Measurements from ENCODE around the gene RAB27A. TPM values are rescaled to one million over a fixed set of nuclear protein-coding genes. Genes with fewer than 3 reads are reported as not detected.
"Not testable (repeated sequence)": the region's sequence is repeated elsewhere in the genome, so short reads cannot be mapped to it uniquely, and the experiment has no call there.

RAB27A gene
- total and polyA plus RNA-seq, 7 donors = 13.0 to 194 (median 27.7) TPM

GRCh38 chr15:55290528-55291057 is 980 bp upstream of the RAB27A start:
- no peaks in the 10 kb centered on the region for H3K27me3 ChIP-seq
- H3K9me3 ChIP-seq = no peaks in the 10 kb centered on the region
- peak overlapping the region; percentile 78 to 85 (median 80) for H3K4me3 ChIP-seq
- H3K36me3 ChIP-seq = no peaks in the 10 kb centered on the region
- peak overlapping the region; percentile 91 to 95 (median 92) for H3K27ac ChIP-seq
- TF ChIP-seq, protein P1, sequence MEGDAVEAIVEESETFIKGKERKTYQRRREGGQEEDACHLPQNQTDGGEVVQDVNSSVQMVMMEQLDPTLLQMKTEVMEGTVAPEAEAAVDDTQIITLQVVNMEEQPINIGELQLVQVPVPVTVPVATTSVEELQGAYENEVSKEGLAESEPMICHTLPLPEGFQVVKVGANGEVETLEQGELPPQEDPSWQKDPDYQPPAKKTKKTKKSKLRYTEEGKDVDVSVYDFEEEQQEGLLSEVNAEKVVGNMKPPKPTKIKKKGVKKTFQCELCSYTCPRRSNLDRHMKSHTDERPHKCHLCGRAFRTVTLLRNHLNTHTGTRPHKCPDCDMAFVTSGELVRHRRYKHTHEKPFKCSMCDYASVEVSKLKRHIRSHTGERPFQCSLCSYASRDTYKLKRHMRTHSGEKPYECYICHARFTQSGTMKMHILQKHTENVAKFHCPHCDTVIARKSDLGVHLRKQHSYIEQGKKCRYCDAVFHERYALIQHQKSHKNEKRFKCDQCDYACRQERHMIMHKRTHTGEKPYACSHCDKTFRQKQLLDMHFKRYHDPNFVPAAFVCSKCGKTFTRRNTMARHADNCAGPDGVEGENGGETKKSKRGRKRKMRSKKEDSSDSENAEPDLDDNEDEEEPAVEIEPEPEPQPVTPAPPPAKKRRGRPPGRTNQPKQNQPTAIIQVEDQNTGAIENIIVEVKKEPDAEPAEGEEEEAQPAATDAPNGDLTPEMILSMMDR (IDR thresholded peaks at IDR 0.05) = peak; percentile 67 to 85 (median 78)
- TF ChIP-seq POLR2A (IDR thresholded peaks at IDR 0.05) = no peak
- no peak for TF ChIP-seq EP300 (IDR thresholded peaks at IDR 0.05)
- TF ChIP-seq POLR2AphosphoS5 (IDR thresholded peaks at IDR 0.05) = no peak
- 18 to 24% methylated on average over 17 of the region's 17 CpGs for WGBS, 2 donors
- intact Hi-C loops (cut with DNase I) = loop anchor here (1.0 to 5.0 kb wide), 2 partner anchors 73 to 93 kb away; partner anchors contain the start of gene RSL24D1
- H3K4me1 ChIP-seq = peaks cover 0 to 15% (median 6%) of the 10 kb centered on the region in 4 donors
- DNase-seq = peak; percentile 92

DNA sequence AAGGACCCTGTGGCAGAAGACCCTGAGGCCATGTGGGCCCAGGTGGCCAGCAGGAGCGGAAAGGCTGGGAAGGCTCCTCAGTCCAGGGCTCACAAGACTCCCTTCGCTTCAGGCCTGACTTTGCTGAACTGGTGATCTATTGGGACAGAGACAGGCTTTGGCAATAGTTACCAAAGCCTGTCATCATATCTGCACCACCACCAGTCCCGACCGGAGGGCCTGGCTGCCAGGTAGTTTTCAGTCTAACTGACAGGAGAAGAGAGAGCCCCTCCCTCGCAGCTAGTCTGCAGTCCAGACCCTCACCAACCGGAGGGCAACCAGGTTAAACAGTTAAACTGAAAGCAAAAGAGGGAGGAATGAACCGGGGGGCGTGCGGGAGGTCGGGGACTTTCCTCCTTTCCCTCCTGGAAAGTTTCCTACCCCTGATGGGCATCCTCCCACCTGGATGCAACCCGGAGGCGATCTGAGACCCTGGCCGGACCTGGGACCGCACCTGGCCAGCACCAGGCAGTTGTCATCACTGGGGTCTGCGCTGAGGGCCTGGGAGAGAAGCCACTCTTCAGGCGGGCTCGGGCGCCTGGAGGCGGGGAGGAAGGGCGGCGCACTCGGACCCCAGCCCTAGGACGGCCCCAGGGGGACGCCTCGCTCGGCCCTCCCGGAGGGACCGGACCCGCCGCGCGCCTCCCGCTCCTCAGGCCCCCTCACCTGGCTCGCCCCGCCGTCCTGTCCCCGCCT is 435 bp downstream of the RAB27A start:
- no peaks in the 10 kb centered on the region for H3K36me3 ChIP-seq
- intact Hi-C loops (cut with DNase I) = no loop called here
- peak overlapping the region; percentile 91 to 95 (median 92) for H3K27ac ChIP-seq
- peaks cover 0 to 19% (median 6%) of the 10 kb centered on the region in 4 donors for H3K4me1 ChIP-seq
- H3K9me3 ChIP-seq = no peaks in the 10 kb centered on the region
- 1 to 3% methylated on average over 37 of the region's 37 CpGs for WGBS, 2 donors
- DNase-seq = peak; percentile 72
- H3K27me3 ChIP-seq = no peaks in the 10 kb centered on the region
- TF ChIP-seq, protein P1 (IDR thresholded peaks at IDR 0.05) = no peak
- peak in 2 of 4 donors; percentile 3 to 13 for TF ChIP-seq POLR2AphosphoS5 (IDR thresholded peaks at IDR 0.05)
- peak overlapping the region; percentile 78 to 85 (median 80) for H3K4me3 ChIP-seq

GRCh38 chr15:55288006-55288717 is 1.5 kb downstream of the RAB27A start:
- intact Hi-C loops (cut with DNase I) = no loop called here
- H3K4me3 ChIP-seq = peak overlapping the region in 2 of 4 donors; percentile 79 to 80

DNA sequence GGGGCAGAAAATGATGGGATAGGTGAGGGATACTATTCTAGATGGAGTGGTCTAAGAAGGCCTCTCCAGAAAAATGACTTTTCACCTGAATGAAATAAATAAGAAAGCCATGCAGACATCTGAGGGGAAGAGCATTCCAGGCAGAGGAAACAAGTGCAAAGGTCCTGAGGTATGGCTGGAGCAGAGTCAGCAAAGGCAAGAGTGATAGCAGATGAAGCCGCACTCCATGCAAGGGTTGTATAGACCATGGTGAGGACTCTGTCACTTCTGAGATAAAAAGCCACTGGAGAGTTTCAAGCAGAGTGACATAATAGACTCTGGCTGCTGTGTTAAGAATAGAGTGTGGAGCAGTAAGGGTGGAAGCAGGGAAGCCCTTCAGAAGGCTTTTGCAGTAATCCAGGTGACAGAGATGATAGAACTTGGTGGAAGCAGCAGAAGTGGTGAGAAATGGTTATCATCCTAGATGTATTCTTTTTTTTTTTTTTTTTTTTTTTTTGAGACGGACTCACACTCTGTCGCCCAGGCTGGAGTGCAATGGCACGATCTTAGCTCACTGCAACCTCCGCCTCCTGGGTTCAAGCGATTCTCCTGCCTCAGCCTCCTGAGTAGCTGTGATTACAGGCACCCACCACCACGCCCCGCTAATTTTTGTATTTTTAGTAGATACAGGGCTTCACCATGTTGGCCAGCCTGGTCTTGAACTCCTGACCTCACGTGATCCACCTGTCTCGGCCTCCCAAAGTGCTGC is 3.0 kb downstream of the RAB27A start:
- WGBS, 2 donors = 95% methylated on average over 10 of the region's 10 CpGs
- H3K9me3 ChIP-seq; H3K4me3 ChIP-seq; DNase-seq; H3K27me3 ChIP-seq; H3K27ac ChIP-seq; intact Hi-C loops (cut with DNase I); H3K36me3 ChIP-seq: not testable (repeated sequence)
- peaks cover 0 to 32% (median 18%) of the 10 kb centered on the region in 4 donors for H3K4me1 ChIP-seq

More at GRCh38 chr15:55288006-55288717, 1.5 kb downstream of the RAB27A start:
- no peak for TF ChIP-seq EP300 (IDR thresholded peaks at IDR 0.05)
- no peak for TF ChIP-seq POLR2A (IDR thresholded peaks at IDR 0.05)
- no peak for TF ChIP-seq POLR2AphosphoS5 (IDR thresholded peaks at IDR 0.05)
- TF ChIP-seq, protein P1 (IDR thresholded peaks at IDR 0.05) = no peak
- H3K27ac ChIP-seq = peak overlapping the region in 3 of 4 donors; percentile 91 to 95 (median 92)
- DNase-seq = no peak
- no peaks in the 10 kb centered on the region for H3K9me3 ChIP-seq
- no peaks in the 10 kb centered on the region for H3K27me3 ChIP-seq
- 86 to 89% methylated on average over 8 of the region's 8 CpGs for WGBS, 2 donors
- peaks cover 0 to 19% (median 6%) of the 10 kb centered on the region in 4 donors for H3K4me1 ChIP-seq
- no peaks in the 10 kb centered on the region for H3K36me3 ChIP-seq
